Coronary artery (tissue), 2 donors: Measurements from ENCODE around the gene CD7.
"Not testable (repeated sequence)": the region's sequence is repeated elsewhere in the genome, so short reads cannot be mapped to it uniquely, and the experiment has no call there.

Experiments used
- DNase-seq: peaks from one replicate; pipeline ENCODE4 v3.0.0-alpha.2; 2017; ENCODE audit warnings: low spot score
- H3K27ac ChIP-seq, 2 donors: fragments of 200-600 bp; sonication (generic); one replicate each; pipeline ENCODE4 v1.5.1; 2016 to 2019
- H3K4me3 ChIP-seq: fragments of 200-600 bp; sonication (generic); 2 replicates; pipeline ENCODE4 v1.5.1; 2016; ENCODE audit warnings: mild to moderate bottlenecking, moderate library complexity
- CTCF ChIP-seq: fragments of 200-600 bp; sonication (generic); IDR thresholded peaks from one replicate; pipeline ENCODE4 v1.5.1; 2019; ENCODE audit warnings: antibody characterized with exemption

The CD7 gene

GRCh38 chr17:82351254-82351712, 33.9 kb upstream of the CD7 start:
- DNase-seq = no peak
- Histone ChIP-seq H3K4me3 (no peak overlapping the region), H3K27ac (no peak overlapping the region)
- TF ChIP-seq CTCF = no peak

DNA sequence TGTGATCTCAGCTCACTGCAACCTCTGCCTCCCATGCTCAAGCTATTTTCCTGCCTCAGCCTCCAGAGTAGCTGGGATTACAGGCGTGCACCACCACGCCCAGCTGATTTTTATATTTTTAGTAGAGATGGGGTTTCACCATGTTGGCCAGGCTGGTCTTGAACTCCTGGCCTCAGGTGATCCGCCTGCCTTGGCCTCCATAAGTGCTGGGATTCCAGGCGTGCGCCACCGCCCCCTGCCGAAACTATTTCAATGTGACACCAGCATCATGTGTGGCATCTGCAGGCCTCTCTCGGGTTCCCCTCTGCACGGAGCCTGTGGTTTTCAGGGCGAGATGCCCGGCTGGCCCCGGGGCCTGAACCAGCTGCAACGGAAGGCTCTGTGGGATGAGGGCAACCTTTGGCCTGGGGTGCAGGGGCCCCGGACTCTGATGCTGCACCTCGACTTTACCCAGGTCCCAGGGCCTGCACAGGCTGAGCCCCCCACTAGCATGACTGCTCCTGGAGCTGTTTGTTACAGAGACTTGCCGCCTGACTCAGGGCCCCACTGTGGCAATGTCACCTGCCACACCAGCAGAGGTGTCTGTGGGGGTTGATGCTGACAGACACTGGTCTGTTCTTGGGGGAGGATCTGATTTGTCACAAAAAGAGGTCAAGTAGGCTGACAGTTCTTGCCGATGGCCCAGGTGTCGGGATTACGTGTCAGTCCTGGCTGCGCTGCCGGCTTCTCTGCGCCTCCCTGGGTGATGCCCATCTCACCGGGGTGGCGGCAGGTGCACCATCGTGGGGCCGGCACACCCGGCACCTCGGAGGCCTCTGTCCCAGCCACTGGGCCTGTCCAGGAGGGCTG, 33.0 kb upstream of the CD7 start:
- Histone ChIP-seq H3K4me3 (no peak overlapping the region), H3K27ac (no peak overlapping the region)
- TF ChIP-seq CTCF = no peak
- no peak for DNase-seq

DNA sequence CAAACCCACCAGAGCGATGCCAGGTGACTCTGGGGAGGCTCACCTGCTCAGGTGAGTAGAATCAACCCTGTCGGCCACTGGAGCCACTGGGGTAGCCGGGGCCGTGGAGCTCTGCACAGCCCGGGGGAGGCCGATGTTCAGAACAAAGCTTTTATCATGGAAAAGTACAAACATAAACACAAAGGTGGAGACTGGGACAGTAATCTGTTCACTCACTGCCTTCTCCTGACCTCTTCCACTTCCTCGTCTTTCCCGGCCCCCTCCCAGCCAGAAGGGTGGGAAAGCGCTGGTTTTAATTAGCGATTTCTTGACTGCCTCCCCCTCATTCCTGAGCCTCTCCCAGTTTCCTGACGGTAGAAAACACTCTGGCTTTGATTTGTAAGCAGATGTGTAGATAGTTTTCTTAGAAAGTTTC, 31.9 kb upstream of the CD7 start:
- no peak for DNase-seq

DNA sequence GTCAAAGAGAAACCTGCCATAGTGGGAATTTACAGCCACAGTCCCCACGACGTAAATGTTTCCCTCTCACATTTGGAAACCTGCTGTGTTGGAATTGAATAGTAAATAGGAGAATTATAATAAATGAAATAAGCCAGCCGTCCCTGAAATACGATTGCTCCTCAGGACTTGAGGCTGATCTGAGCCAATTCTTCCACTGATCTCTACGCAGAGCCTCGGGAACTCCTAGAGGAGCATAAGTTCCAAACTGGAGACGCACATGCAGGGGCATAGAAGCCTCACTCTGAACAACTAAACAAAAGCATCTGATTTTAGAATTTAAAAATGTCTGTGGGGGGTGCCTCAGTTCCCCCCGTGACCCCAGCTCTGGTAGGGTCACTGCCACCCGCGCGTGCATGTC, 31.5 kb upstream of the CD7 start:
- no peak overlapping the region for H3K27ac ChIP-seq
- no peak for DNase-seq
- no peak for TF ChIP-seq CTCF

More for the DNA sequence above, 31.9 kb upstream of the CD7 start:
- H3K27ac ChIP-seq = no peak overlapping the region
- H3K4me3 ChIP-seq = no peak overlapping the region
- TF ChIP-seq CTCF = no peak

GRCh38 chr17:82348434-82348833, 31.0 kb upstream of the CD7 start:
- no peak overlapping the region for H3K27ac ChIP-seq
- no peak for TF ChIP-seq CTCF
- no peak overlapping the region for H3K4me3 ChIP-seq
- DNase-seq = no peak

More for the DNA sequence above, 31.5 kb upstream of the CD7 start:
- H3K4me3 ChIP-seq = no peak overlapping the region

DNA sequence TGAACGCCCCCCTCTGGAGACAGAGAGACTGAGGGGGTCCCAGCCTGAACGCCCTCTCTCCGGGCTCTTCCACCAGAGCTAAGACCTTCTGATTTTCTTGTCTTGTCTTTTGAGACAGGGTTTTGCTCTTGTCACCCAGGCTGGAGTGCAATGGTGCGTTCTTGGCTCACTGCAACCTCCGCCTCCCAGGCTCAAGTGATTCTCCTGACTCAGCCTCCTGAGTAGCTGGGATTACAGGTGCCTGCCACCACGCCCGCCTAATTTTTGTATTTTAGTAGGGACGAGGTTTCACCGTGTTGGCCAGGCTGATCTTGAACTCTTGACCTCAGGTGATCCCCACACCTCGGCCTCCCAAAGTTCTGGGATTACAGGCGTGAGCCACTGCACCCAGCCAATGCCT, 30.6 kb upstream of the CD7 start:
- H3K4me3 ChIP-seq, H3K27ac ChIP-seq, DNase-seq: not testable (repeated sequence)

DNA sequence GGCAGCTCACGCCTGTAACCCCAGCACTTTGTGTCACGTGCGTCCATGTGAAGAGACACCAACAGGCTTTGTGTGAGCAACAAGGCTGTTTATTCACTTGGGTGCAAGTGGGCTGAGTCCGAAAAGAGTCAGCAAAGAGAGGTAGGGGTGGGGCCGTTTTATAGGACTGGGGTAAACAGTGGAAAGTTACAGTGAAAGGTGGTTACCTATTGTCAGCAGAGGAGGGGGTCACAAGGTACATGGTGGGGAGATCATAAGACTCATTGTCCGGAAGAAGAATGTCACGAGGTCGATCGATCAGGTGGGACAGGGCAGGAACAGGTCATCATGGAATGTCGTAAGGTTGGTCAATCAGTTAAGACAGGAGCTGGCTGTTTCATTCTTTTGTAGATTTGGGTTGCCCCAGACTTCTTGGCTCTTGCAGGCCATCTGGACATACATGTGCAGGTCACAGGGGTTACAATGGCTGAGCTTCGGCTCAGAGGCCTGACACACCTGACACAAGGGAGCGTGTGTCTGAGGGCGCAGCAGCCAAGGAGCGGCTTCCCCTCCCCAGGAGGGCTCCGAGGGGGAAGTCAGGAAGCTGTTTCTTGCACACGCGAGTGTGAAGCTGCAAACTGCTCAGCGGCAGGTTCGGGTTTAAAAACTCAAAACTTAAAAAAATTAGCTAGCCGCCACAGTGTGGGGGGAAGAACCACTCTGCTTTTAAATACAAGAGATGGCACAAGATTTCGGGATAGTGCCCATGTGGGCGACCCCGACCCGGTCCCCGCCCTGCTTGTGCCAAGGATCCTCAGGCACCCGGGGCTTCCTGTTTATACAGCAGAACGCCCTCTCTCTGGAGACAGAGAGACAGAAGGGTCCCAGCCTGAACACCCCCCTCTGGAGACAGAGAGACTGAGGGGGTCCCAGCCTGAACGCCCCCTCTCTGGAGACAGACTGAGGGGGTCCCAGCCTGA, 29.2 kb upstream of the CD7 start:
- no peak overlapping the region for H3K4me3 ChIP-seq
- no peak for TF ChIP-seq CTCF
- no peak for DNase-seq
- H3K27ac ChIP-seq = no peak overlapping the region
